Measurements from ENCODE around the gene PASK. TPM values are rescaled to one million over a fixed set of nuclear protein-coding genes. Genes with fewer than 3 reads are reported as not detected.

PASK gene
- total and polyA plus RNA-seq, 10 donors = 8.0 to 35.6 (median 17.6) TPM

- intact Hi-C loops (cut with DNase I; ENCODE audit: low total_unique reads) = no loop called here
- no peaks in the 10 kb centered on the region for H3K9me3 ChIP-seq
- no peak overlapping the region for H3K27ac ChIP-seq
- peak; percentile 24 for DNase-seq
- no peaks in the 10 kb centered on the region for H3K27me3 ChIP-seq (replicated peaks in 1 of 7)
- no peak overlapping the region for H3K4me3 ChIP-seq
- H3K4me1 ChIP-seq = peaks cover 0 to 40% (median 26%) of the 10 kb centered on the region in 6 donors
- H3K36me3 ChIP-seq = peaks cover 0 to 89% (median 55%) of the 10 kb centered on the region in 6 donors
- TF ChIP-seq POLR2AphosphoS5 (IDR thresholded peaks at IDR 0.05) (no peak), POLR2A (IDR thresholded peaks at IDR 0.05) (no peak)
- TF ChIP-seq, protein P1, sequence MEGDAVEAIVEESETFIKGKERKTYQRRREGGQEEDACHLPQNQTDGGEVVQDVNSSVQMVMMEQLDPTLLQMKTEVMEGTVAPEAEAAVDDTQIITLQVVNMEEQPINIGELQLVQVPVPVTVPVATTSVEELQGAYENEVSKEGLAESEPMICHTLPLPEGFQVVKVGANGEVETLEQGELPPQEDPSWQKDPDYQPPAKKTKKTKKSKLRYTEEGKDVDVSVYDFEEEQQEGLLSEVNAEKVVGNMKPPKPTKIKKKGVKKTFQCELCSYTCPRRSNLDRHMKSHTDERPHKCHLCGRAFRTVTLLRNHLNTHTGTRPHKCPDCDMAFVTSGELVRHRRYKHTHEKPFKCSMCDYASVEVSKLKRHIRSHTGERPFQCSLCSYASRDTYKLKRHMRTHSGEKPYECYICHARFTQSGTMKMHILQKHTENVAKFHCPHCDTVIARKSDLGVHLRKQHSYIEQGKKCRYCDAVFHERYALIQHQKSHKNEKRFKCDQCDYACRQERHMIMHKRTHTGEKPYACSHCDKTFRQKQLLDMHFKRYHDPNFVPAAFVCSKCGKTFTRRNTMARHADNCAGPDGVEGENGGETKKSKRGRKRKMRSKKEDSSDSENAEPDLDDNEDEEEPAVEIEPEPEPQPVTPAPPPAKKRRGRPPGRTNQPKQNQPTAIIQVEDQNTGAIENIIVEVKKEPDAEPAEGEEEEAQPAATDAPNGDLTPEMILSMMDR (IDR thresholded peaks at IDR 0.05 in 8 of 11, conservative IDR thresholded peaks at IDR 0.05 in 3 of 11) = no peak
- 95 to 98% (median 97%) methylated on average over 7 of the region's 7 CpGs for WGBS, 5 donors
Observed at GRCh38 chr2:241160318-241160717, 11.0 kb upstream of the PASK start.

- TF ChIP-seq, protein P1 (IDR thresholded peaks at IDR 0.05 in 8 of 11, conservative IDR thresholded peaks at IDR 0.05 in 3 of 11) = no peak
- TF ChIP-seq POLR2AphosphoS5 (IDR thresholded peaks at IDR 0.05) (no peak), POLR2A (IDR thresholded peaks at IDR 0.05) (no peak)
- peak; percentile 34 for DNase-seq
- Histone ChIP-seq H3K27ac (no peak overlapping the region), H3K4me3 (no peak overlapping the region), H3K4me1 (peaks cover 0 to 40% (median 26%) of the 10 kb centered on the region in 6 donors), H3K9me3 (no peaks in the 10 kb centered on the region), H3K36me3 (peaks cover 0 to 89% (median 58%) of the 10 kb centered on the region in 6 donors), H3K27me3 (replicated peaks in 1 of 7) (no peaks in the 10 kb centered on the region)
- WGBS, 5 donors = 92 to 98% (median 96%) methylated on average over 5 of the region's 5 CpGs
- intact Hi-C loops (cut with DNase I; ENCODE audit: low total_unique reads) = no loop called here
Observed at GRCh38 chr2:241159116-241159515, 9.8 kb upstream of the PASK start.

DNA sequence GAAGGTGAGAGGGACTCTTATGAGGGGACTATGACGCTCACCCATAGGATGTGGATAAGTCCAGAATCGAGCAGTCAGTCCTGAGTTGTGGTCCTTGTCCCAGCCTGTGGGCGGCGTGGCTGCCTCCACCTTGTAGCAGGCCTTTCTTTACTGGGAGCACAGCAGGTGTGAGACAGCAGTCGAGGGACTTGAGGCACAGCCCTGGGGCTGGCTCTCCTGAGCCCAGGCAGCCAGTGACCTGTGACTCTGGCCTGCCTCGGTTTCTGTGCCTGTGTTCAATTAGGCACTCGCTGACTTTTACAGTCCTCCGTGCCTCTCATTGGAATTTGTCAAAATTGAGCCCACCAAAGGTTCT, 9.3 kb upstream of the PASK start:
- WGBS, 5 donors = 90 to 100% (median 94%) methylated on average over 6 to 8 of the region's 8 CpGs
- peak; percentile 38 for DNase-seq
- Histone ChIP-seq H3K27ac (no peak overlapping the region), H3K36me3 (peaks cover 0 to 89% (median 57%) of the 10 kb centered on the region in 6 donors), H3K27me3 (replicated peaks in 1 of 7) (no peaks in the 10 kb centered on the region), H3K9me3 (no peaks in the 10 kb centered on the region), H3K4me1 (peaks cover 0 to 38% (median 23%) of the 10 kb centered on the region in 6 donors), H3K4me3 (no peak overlapping the region)
- intact Hi-C loops (cut with DNase I; ENCODE audit: low total_unique reads) = no loop called here
- TF ChIP-seq POLR2AphosphoS5 (IDR thresholded peaks at IDR 0.05) (peak in 1 of 3 donors; percentile 20), POLR2A (IDR thresholded peaks at IDR 0.05) (no peak)
- TF ChIP-seq, protein P1 (IDR thresholded peaks at IDR 0.05 in 8 of 11, conservative IDR thresholded peaks at IDR 0.05 in 3 of 11) = no peak

GRCh38 chr2:241157841-241158545, 8.7 kb upstream of the PASK start:
- DNase-seq = peak; percentile 48
- H3K9me3 ChIP-seq = no peaks in the 10 kb centered on the region
- H3K27me3 ChIP-seq (replicated peaks in 1 of 7) = no peaks in the 10 kb centered on the region
- TF ChIP-seq POLR2A (IDR thresholded peaks at IDR 0.05) = no peak
- no peak for TF ChIP-seq POLR2AphosphoS5 (IDR thresholded peaks at IDR 0.05)
- TF ChIP-seq, protein P1 (IDR thresholded peaks at IDR 0.05 in 8 of 11, conservative IDR thresholded peaks at IDR 0.05 in 3 of 11) = no peak
- H3K4me3 ChIP-seq = no peak overlapping the region
- H3K4me1 ChIP-seq = peaks cover 0 to 33% (median 18%) of the 10 kb centered on the region in 6 donors
- H3K27ac ChIP-seq = no peak overlapping the region
- peaks cover 0 to 89% (median 54%) of the 10 kb centered on the region in 6 donors for H3K36me3 ChIP-seq
- intact Hi-C loops (cut with DNase I; ENCODE audit: low total_unique reads) = no loop called here
- WGBS, 5 donors = 87 to 98% (median 94%) methylated on average over 9 of the region's 9 CpGs

Data from spleen (tissue), 11 donors.